ENCODE measurements around the gene FGF12. TPM values are rescaled to one million over a fixed set of nuclear protein-coding genes. Genes with fewer than 3 reads are reported as not detected.
A peak's percentile ranks its signal among the peaks of the same experiment; 100 is the strongest.

Gene FGF12
- total RNA-seq, 1 donor from 2014 or later, result 7.0 TPM

- DNase-seq (ENCODE audit: low spot score), result no peak
Measured at GRCh38 chr3:192413461-192413860, 313.9 kb downstream of the FGF12 start.

- DNase-seq (ENCODE audit: low spot score), result no peak
Measured at GRCh38 chr3:192410684-192410960, 316.7 kb downstream of the FGF12 start.

- DNase-seq (ENCODE audit: low spot score), result peak; percentile 34
Measured at GRCh38 chr3:192409838-192410683, 317.3 kb downstream of the FGF12 start.

GRCh38 chr3:192409201-192409837 lies 318.0 kb downstream of the FGF12 start:
- DNase-seq (ENCODE audit: low spot score), result peak; percentile 35

GRCh38 chr3:192408647-192409200 lies 318.6 kb downstream of the FGF12 start:
- DNase-seq (ENCODE audit: low spot score), result peak; percentile 18

- peak; percentile 42 for DNase-seq (ENCODE audit: low spot score)
Measured at GRCh38 chr3:192408007-192408646, 319.2 kb downstream of the FGF12 start.

- no peak for DNase-seq (ENCODE audit: low spot score)
Measured at GRCh38 chr3:192399767-192400166, 327.6 kb downstream of the FGF12 start.

GRCh38 chr3:192397012-192397411 lies 330.3 kb downstream of the FGF12 start:
- DNase-seq (ENCODE audit: low spot score), result no peak

- DNase-seq (ENCODE audit: low spot score), result no peak
Measured at GRCh38 chr3:192395506-192395905, 331.8 kb downstream of the FGF12 start.

GRCh38 chr3:192392986-192393385 lies 334.4 kb downstream of the FGF12 start:
- DNase-seq (ENCODE audit: low spot score), result no peak

- no peak for DNase-seq (ENCODE audit: low spot score)
Measured at GRCh38 chr3:192382861-192383260, 344.5 kb downstream of the FGF12 start.

- no peak for DNase-seq (ENCODE audit: low spot score)
Measured at GRCh38 chr3:192373586-192373985, 353.8 kb downstream of the FGF12 start.

- DNase-seq (ENCODE audit: low spot score), result no peak
Measured at GRCh38 chr3:192373032-192373431, 354.3 kb downstream of the FGF12 start.

GRCh38 chr3:192372616-192373015 lies 354.7 kb downstream of the FGF12 start:
- DNase-seq (ENCODE audit: low spot score), result no peak

GRCh38 chr3:192371870-192372400 lies 355.4 kb downstream of the FGF12 start:
- no peak for DNase-seq (ENCODE audit: low spot score)

GRCh38 chr3:192367616-192368015 lies 359.7 kb downstream of the FGF12 start:
- no peak for DNase-seq (ENCODE audit: low spot score)

GRCh38 chr3:192366916-192367315 lies 360.4 kb downstream of the FGF12 start:
- DNase-seq (ENCODE audit: low spot score), result peak; percentile 38

- DNase-seq (ENCODE audit: low spot score), result no peak
Measured at GRCh38 chr3:192365571-192365970, 361.8 kb downstream of the FGF12 start.

- DNase-seq (ENCODE audit: low spot score), result no peak
Measured at GRCh38 chr3:192364316-192364715, 363.0 kb downstream of the FGF12 start.

GRCh38 chr3:192354687-192355086 lies 372.7 kb downstream of the FGF12 start:
- DNase-seq (ENCODE audit: low spot score), result no peak

GRCh38 chr3:192352142-192352541 lies 375.2 kb downstream of the FGF12 start:
- no peak for DNase-seq (ENCODE audit: low spot score)

- DNase-seq (ENCODE audit: low spot score), result no peak
Measured at GRCh38 chr3:192351441-192351840, 375.9 kb downstream of the FGF12 start.
